Measurements from ENCODE around the gene BACE1-AS.

DNA sequence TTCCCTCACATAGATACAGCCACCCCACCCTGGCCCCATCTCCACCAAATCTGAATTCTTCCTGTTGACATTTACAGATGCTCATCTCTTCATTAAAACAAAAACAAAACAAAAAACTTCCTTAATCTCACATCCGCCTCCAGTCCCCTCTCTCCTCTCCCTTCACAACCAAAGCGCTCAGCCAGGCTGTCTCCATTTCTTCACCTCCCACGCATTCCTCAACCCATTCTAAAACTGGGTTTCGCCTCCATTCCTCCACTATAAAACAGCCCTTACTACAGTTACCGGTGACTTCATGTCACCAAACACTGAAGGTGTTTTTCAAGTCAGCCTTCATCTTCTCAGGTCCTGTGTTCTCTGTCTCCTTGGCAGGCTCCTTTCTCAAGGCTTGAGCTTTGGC, 9.6 kb downstream of the BACE1-AS start:
- TF ChIP-seq CTCF (IDR thresholded peaks at IDR 0.05) (no peak), POLR2A (IDR thresholded peaks at IDR 0.05) (no peak)

All from tibial nerve (tissue), 3 donors.